Erythroblast (primary cell): ENCODE results near the gene NPAS2.

ENCODE experiments used
- GATA1 ChIP-seq: IDR thresholded peaks from 2 replicates; pipeline ENCODE4 v1.6.1; 2011; ENCODE audit warnings: low read depth, mild to moderate bottlenecking, control low read depth, low read length, moderate library complexity
- POLR2A ChIP-seq: IDR thresholded peaks from 2 replicates; pipeline ENCODE4 v1.6.1; 2011; ENCODE audit warnings: mild to moderate bottlenecking, low read length

DNA sequence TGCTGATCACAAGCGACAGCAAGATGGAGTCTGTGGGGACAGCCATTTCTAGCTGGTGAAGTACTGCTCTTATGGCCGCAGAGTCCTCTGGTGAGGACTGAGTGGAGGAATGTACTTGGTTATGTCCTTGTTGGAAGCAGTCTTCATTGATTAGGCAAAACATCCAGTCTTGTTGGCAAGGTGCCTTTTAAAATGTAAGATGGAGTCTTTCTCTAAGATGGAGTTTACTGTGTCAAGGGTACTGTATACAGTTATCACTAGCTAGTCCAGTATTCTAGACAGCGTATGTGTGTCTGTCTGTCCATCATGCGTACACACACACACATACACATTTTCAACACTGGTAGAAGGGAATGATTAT is 74.8 kb downstream of the NPAS2 start:
- TF ChIP-seq POLR2A = no peak
- TF ChIP-seq GATA1 = no peak
